ENCODE data around the gene AIPL1.

DNA sequence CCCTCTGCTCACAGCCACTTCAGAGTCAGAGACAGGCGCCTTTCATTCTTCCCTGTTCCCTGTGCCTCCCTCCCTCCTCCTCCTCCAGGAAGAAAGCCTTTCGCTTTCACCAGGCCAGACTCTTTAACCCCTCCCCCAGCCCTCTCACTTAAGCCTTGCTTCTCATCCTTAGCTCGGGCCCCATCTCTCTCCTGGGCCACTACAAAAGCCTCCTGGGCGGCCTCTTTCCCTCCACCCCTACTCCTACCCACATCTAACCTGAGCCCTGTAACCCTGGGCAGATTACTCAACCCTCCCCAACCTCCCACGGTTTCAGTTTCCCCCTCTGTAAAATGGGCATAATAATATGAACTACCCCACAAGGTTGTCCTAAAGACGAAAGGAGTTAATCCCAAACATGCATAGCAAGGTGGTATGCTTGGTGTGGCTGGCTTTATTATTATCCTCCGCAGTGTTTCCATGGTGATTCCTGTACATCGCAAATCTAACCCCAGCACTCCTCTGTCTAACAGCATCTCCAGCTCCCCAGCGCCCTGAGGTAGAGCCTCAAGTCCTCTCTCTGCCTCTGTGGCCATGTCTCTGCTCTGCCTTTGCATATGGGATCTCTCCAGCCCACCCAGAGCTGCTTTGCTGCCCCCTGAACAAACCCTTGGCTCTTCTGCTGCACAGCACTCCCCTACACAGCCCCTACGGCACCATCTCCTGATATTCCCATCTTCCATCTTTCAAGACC is 27.0 kb upstream of the AIPL1 start:
- TF ChIP-seq, protein P1, sequence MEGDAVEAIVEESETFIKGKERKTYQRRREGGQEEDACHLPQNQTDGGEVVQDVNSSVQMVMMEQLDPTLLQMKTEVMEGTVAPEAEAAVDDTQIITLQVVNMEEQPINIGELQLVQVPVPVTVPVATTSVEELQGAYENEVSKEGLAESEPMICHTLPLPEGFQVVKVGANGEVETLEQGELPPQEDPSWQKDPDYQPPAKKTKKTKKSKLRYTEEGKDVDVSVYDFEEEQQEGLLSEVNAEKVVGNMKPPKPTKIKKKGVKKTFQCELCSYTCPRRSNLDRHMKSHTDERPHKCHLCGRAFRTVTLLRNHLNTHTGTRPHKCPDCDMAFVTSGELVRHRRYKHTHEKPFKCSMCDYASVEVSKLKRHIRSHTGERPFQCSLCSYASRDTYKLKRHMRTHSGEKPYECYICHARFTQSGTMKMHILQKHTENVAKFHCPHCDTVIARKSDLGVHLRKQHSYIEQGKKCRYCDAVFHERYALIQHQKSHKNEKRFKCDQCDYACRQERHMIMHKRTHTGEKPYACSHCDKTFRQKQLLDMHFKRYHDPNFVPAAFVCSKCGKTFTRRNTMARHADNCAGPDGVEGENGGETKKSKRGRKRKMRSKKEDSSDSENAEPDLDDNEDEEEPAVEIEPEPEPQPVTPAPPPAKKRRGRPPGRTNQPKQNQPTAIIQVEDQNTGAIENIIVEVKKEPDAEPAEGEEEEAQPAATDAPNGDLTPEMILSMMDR (IDR thresholded peaks at IDR 0.05; ENCODE audit: low read depth, low read length) = no peak
- TF ChIP-seq POLR2A (IDR thresholded peaks at IDR 0.05; ENCODE audit: extremely low read depth, insufficient read length) (no peak), MYC (IDR thresholded peaks at IDR 0.05; ENCODE audit: low read depth, low read length) (no peak)
